ENCODE results near the gene MTCP1.

- TF ChIP-seq EZH2phosphoT487 (IDR thresholded peaks at IDR 0.05; ENCODE audit: unreplicated experiment), result no peak
- no peak for TF ChIP-seq REST (IDR thresholded peaks at IDR 0.05; ENCODE audit: unreplicated experiment)
- TF ChIP-seq CTCF (conservative IDR thresholded peaks at IDR 0.05; ENCODE audit: low read depth in 2 of 2), result peak; percentile 64 to 81
- no peak for TF ChIP-seq EZH2 (IDR thresholded peaks at IDR 0.05; ENCODE audit: low read depth, unreplicated experiment)
- TF ChIP-seq JUNB (IDR thresholded peaks at IDR 0.05; ENCODE audit: unreplicated experiment), result no peak
- TF ChIP-seq CREB1 (CRISPR knock-in tag; IDR thresholded peaks at IDR 0.05; ENCODE audit: low read depth), result no peak
- TF ChIP-seq ETS1 (IDR thresholded peaks at IDR 0.05), result no peak
These were observed 21.8 kb downstream of the MTCP1 start for GRCh38 chrX:155048977-155049619.
